OCI-LY1 (cell line): ENCODE measurements around the gene SH3BP4.
"Not testable (repeated sequence)": the region's sequence is repeated elsewhere in the genome, so short reads cannot be mapped to it uniquely, and the experiment has no call there.

Experiments
- H2AFZ ChIP-seq: fragments of 200-600 bp; sonication (generic), shearing (Covaris generic); 2 replicates; pipeline ENCODE4 v1.6.0; 2014; ENCODE audit warnings: antibody characterized with exemption, mild to moderate bottlenecking, low read length
- H3F3A ChIP-seq: fragments of 200-600 bp; sonication (generic), shearing (Covaris generic); 2 replicates; pipeline ENCODE4 v1.6.0; 2014; ENCODE audit warnings: mild to moderate bottlenecking, antibody characterized with exemption, low read length, moderate library complexity; ENCODE audit not compliant: insufficient read depth
- H3K27ac ChIP-seq: fragments of 200-600 bp; sonication (generic); 2 replicates; pipeline ENCODE4 v1.5.1; 2014; ENCODE audit warnings: low read length, mixed run types, mild to moderate bottlenecking, low read depth; ENCODE audit not compliant: poor library complexity, severe bottlenecking
- H3K27me3 ChIP-seq: fragments of 200-600 bp; sonication (generic); 2 replicates; pipeline ENCODE4 v1.6.0; 2014; ENCODE audit warnings: antibody characterized with exemption, mild to moderate bottlenecking, low read length, moderate library complexity; ENCODE audit not compliant: insufficient read depth
- H3K36me3 ChIP-seq: fragments of 200-600 bp; sonication (generic); 2 replicates; pipeline ENCODE4 v1.6.1; 2014; ENCODE audit warnings: mild to moderate bottlenecking, antibody characterized with exemption, low read length, moderate library complexity, mixed read lengths; ENCODE audit not compliant: insufficient read depth
- H3K4me1 ChIP-seq: fragments of 200-600 bp; sonication (generic); 2 replicates; pipeline ENCODE4 v1.5.1; 2014; ENCODE audit warnings: mild to moderate bottlenecking, low read length, moderate library complexity; ENCODE audit not compliant: insufficient read depth, severe bottlenecking
- H3K4me2 ChIP-seq: fragments of 200-600 bp; sonication (generic), shearing (Covaris generic); 2 replicates; pipeline ENCODE4 v1.6.1; 2014; ENCODE audit warnings: low read length
- H3K4me3 ChIP-seq: fragments of 200-600 bp; sonication (generic); 2 replicates; pipeline ENCODE4 v1.5.1; 2014; ENCODE audit warnings: low read length, low read depth, mild to moderate bottlenecking, mixed read lengths; ENCODE audit not compliant: poor library complexity, severe bottlenecking
- H3K79me2 ChIP-seq: fragments of 200-600 bp; shearing (Covaris generic); 2 replicates; pipeline ENCODE4 v1.6.1; 2016; ENCODE audit warnings: mixed run types, low read length, mixed read lengths; ENCODE audit not compliant: insufficient read depth
- H3K9ac ChIP-seq: fragments of 200-600 bp; sonication (generic), shearing (Covaris generic); 2 replicates; pipeline ENCODE4 v1.6.1; 2014; ENCODE audit warnings: mild to moderate bottlenecking, low read length, mixed read lengths
- H3K9me2 ChIP-seq: fragments of 200-600 bp; sonication (generic), shearing (Covaris generic); 2 replicates; pipeline ENCODE4 v1.6.1; 2014; ENCODE audit warnings: low read depth, mild to moderate bottlenecking, low read length, mixed read lengths
- H3K9me3 ChIP-seq: fragments of 200-600 bp; shearing (Covaris generic); 2 replicates; pipeline ENCODE4 v1.6.1; 2014; ENCODE audit warnings: low read length, mixed read lengths
- H4K20me1 ChIP-seq: fragments of 200-600 bp; sonication (generic), shearing (Covaris generic); 2 replicates; pipeline ENCODE4 v1.6.0; 2016; ENCODE audit warnings: mild to moderate bottlenecking, low read length; ENCODE audit not compliant: insufficient read depth
- EZH2 ChIP-seq: fragments of 200-600 bp; sonication (generic), shearing (Covaris generic); IDR thresholded peaks from 2 replicates; pipeline ENCODE4 v1.8.0; 2017; ENCODE audit warnings: borderline replicate concordance, mixed run types, mild to moderate bottlenecking, antibody characterized with exemption, low read length, moderate library complexity, mixed read lengths
- TF ChIP-seq, protein P1 (sequence below): fragments of 200-600 bp; sonication (generic), shearing (Covaris generic); IDR thresholded peaks from 2 replicates; pipeline ENCODE4 v1.5.1; 2017; ENCODE audit warnings: mild to moderate bottlenecking, antibody characterized with exemption, low read length, moderate library complexity, mixed read lengths

Gene SH3BP4

DNA sequence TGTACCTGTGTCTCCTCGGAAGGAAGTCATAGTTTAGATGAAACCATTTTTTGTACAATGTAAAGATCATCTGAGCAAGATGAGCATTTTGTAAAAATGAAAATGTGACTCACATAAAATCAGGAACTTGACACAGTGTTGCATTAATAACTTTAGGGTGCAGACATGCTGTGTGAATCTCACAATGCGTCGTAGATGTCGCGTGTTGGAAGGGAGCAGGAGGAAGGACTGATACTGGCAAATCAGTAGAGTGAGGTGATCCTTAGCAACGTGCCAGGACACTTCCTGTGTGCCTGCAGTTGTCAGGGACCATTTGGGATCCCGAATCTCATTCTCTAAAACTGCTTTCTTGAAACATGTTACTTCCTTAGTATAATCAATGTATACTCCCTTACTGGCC is 103.1 kb downstream of the SH3BP4 start:
- H3K27ac ChIP-seq, result no peak overlapping the region
- no peaks in the 10 kb centered on the region for H4K20me1 ChIP-seq
- no peaks in the 10 kb centered on the region for H3F3A ChIP-seq
- no peak overlapping the region for H3K4me3 ChIP-seq
- TF ChIP-seq EZH2, result no peak
- TF ChIP-seq, protein P1, sequence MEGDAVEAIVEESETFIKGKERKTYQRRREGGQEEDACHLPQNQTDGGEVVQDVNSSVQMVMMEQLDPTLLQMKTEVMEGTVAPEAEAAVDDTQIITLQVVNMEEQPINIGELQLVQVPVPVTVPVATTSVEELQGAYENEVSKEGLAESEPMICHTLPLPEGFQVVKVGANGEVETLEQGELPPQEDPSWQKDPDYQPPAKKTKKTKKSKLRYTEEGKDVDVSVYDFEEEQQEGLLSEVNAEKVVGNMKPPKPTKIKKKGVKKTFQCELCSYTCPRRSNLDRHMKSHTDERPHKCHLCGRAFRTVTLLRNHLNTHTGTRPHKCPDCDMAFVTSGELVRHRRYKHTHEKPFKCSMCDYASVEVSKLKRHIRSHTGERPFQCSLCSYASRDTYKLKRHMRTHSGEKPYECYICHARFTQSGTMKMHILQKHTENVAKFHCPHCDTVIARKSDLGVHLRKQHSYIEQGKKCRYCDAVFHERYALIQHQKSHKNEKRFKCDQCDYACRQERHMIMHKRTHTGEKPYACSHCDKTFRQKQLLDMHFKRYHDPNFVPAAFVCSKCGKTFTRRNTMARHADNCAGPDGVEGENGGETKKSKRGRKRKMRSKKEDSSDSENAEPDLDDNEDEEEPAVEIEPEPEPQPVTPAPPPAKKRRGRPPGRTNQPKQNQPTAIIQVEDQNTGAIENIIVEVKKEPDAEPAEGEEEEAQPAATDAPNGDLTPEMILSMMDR, result no peak
- H3K27me3 ChIP-seq, result no peaks in the 10 kb centered on the region
- H2AFZ ChIP-seq, result no peak overlapping the region
- no peak overlapping the region for H3K4me2 ChIP-seq
- no peaks in the 10 kb centered on the region for H3K79me2 ChIP-seq
- H3K36me3 ChIP-seq, result no peaks in the 10 kb centered on the region
- no peaks in the 10 kb centered on the region for H3K9me3 ChIP-seq
- no peaks in the 10 kb centered on the region for H3K4me1 ChIP-seq
- no peak overlapping the region for H3K9ac ChIP-seq
- no peaks in the 10 kb centered on the region for H3K9me2 ChIP-seq

DNA sequence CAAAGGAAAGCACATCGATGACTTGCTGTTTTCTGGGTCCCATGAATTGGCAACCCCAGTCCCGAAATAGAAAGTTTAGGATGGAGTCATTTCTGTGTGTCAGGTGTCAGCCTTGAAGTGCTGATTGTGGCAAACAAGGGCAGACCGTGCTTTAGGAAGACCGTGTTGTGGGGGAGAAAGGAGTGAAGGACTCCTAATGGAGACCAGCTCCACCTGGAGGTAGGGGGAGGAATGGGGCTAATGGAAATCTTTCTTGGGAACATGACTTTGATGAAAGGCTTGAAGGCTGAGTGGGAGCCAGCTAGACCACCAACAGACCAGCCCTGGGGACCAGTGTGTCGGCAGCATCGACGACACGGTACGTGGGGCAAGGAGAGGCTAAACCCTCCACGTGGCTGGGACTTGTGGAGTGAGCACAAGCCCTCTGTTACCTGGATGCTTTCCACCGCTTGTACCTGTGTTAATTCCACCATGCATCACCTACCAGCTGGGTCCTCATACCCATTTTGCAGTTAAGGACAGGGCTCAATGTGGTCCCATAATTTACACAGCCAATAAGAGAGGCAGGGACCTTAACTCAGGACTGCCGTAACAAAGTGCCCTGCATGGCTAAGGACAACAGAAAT is 104.2 kb downstream of the SH3BP4 start:
- no peaks in the 10 kb centered on the region for H3K9me3 ChIP-seq
- TF ChIP-seq EZH2, result no peak
- TF ChIP-seq, protein P1, result peak; percentile 10; the same call in 1 of the 2 replicates
- H3K9me2 ChIP-seq, result no peaks in the 10 kb centered on the region
- no peaks in the 10 kb centered on the region for H3K27me3 ChIP-seq
- no peaks in the 10 kb centered on the region for H3F3A ChIP-seq
- no peak overlapping the region for H2AFZ ChIP-seq
- no peaks in the 10 kb centered on the region for H3K79me2 ChIP-seq
- H3K4me3 ChIP-seq, result no peak overlapping the region
- no peaks in the 10 kb centered on the region for H3K4me1 ChIP-seq
- no peak overlapping the region for H3K9ac ChIP-seq
- H4K20me1 ChIP-seq, result no peaks in the 10 kb centered on the region
- no peak overlapping the region for H3K4me2 ChIP-seq
- H3K27ac ChIP-seq, result no peak overlapping the region
- no peaks in the 10 kb centered on the region for H3K36me3 ChIP-seq

DNA sequence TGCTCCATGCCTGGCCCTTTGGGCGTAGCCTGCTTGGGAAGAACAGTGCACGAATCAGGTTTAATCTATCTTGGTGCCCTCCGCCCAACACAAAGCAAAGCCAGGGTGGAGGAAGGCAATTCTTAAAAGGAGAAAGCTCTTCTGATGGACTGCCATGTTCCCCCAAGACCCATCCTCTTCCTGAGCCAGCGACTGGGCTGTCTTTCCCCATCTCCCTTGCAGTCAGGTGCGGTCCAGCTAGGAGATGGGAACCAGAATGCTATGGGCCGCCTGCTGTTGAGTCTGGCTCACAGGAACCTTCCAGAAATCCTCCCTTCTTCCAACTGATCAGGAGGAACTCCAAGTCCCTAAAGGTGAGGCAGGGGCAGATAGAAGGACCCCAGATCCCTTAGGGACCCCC is 105.0 kb downstream of the SH3BP4 start:
- Histone ChIP-seq H3K4me3 (no peak overlapping the region), H2AFZ (no peak overlapping the region), H3K9me3 (no peaks in the 10 kb centered on the region), H3K27ac (no peak overlapping the region), H3K27me3 (no peaks in the 10 kb centered on the region; the same call in 1 of the 2 replicates), H3K4me2 (no peak overlapping the region), H3K36me3 (no peaks in the 10 kb centered on the region), H3F3A (no peaks in the 10 kb centered on the region), H3K4me1 (no peaks in the 10 kb centered on the region), H3K79me2 (no peaks in the 10 kb centered on the region), H4K20me1 (no peaks in the 10 kb centered on the region), H3K9ac (no peak overlapping the region), H3K9me2 (no peaks in the 10 kb centered on the region)
- TF ChIP-seq, protein P1, result no peak
- no peak for TF ChIP-seq EZH2

DNA sequence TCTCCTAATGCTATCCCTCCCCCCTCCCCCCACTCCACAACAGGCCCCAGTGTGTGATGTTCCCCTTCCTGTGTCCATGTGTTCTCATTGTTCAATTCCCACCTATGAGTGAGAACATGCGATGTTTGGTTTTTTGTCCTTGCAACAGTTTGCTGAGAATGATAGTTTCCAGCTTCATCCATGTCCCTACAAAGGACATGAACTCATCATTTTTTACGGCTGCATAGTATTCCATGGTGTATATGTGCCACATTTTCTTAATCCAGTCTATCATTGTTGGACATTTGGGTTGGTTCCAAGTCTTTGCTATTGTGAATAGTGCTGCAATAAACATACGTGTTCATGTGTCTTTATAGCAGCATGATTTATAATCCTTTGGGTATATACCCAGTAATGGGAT is 105.8 kb downstream of the SH3BP4 start:
- H3K79me2 ChIP-seq, H3K4me3 ChIP-seq: not testable (repeated sequence)

More for the DNA sequence above, 105.8 kb downstream of the SH3BP4 start:
- not testable (repeated sequence) for H3F3A ChIP-seq, H2AFZ ChIP-seq, H3K27me3 ChIP-seq, H3K4me1 ChIP-seq, H3K9me2 ChIP-seq, H3K27ac ChIP-seq, H3K36me3 ChIP-seq, H3K4me2 ChIP-seq, H4K20me1 ChIP-seq, H3K9ac ChIP-seq, H3K9me3 ChIP-seq
